Hepatocyte (in vitro differentiated cells): ENCODE results near the gene SLC22A7. TPM values are rescaled to one million over a fixed set of nuclear protein-coding genes. Genes with fewer than 3 reads are reported as not detected.

Experiments
- DNase-seq: peaks from one replicate; pipeline ENCODE4 v3.0.0-alpha.2; 2016; ENCODE audit warnings: low spot score
- H2AFZ ChIP-seq: fragments of 200-600 bp; sonication (generic); 2 replicates; pipeline ENCODE4 v1.6.0; 2016; ENCODE audit warnings: antibody characterized with exemption, mild to moderate bottlenecking
- H3K27ac ChIP-seq: fragments of 200-600 bp; sonication (generic); 2 replicates; pipeline ENCODE4 v1.5.1; 2016; ENCODE audit warnings: mild to moderate bottlenecking
- H3K27me3 ChIP-seq: fragments of 200-600 bp; sonication (generic); 2 replicates; pipeline ENCODE4 v1.6.1; 2016
- H3K36me3 ChIP-seq: fragments of 200-600 bp; sonication (generic); replicated peaks from 2 replicates; pipeline ENCODE4 v1.5.1; 2016; ENCODE audit warnings: low read depth; ENCODE audit not compliant: insufficient read depth
- H3K4me1 ChIP-seq: fragments of 200-600 bp; sonication (generic); 2 replicates; pipeline ENCODE4 v1.5.1; 2016; ENCODE audit warnings: mild to moderate bottlenecking, moderate library complexity; ENCODE audit not compliant: insufficient read depth
- H3K4me2 ChIP-seq: fragments of 200-600 bp; sonication (generic); 2 replicates; pipeline ENCODE4 v1.6.0; 2016
- H3K4me3 ChIP-seq: fragments of 200-600 bp; sonication (generic); 2 replicates; pipeline ENCODE4 v1.5.1; 2016; ENCODE audit warnings: mild to moderate bottlenecking
- H3K79me2 ChIP-seq: fragments of 200-600 bp; sonication (generic); 2 replicates; pipeline ENCODE4 v1.6.0; 2017; ENCODE audit warnings: mild to moderate bottlenecking
- H3K9me2 ChIP-seq: fragments of 200-600 bp; sonication (generic); replicated peaks from 2 replicates; pipeline ENCODE4 v1.6.0; 2017; ENCODE audit warnings: mild to moderate bottlenecking; ENCODE audit not compliant: insufficient read depth
- H3K9me3 ChIP-seq: fragments of 200-600 bp; sonication (generic); 2 replicates; pipeline ENCODE4 v1.5.1; 2016; ENCODE audit warnings: low read depth, mild to moderate bottlenecking
- H4K20me1 ChIP-seq: fragments of 200-600 bp; sonication (generic); 2 replicates; pipeline ENCODE4 v1.6.0; 2016; ENCODE audit warnings: mild to moderate bottlenecking; ENCODE audit not compliant: insufficient read depth, poor library complexity, severe bottlenecking
- CTCF ChIP-seq: fragments of 200-600 bp; sonication (generic); IDR thresholded peaks from 2 replicates; pipeline ENCODE4 v1.5.1; 2016; ENCODE audit warnings: antibody characterized with exemption, mild to moderate bottlenecking; ENCODE audit not compliant: poor library complexity
- EZH2 ChIP-seq: fragments of 200-600 bp; sonication (generic); IDR thresholded peaks from 2 replicates; pipeline ENCODE4 v1.6.1; 2016; ENCODE audit warnings: antibody characterized with exemption, mild to moderate bottlenecking, borderline replicate concordance
- EZH2phosphoT487 ChIP-seq: fragments of 200-600 bp; sonication (generic); IDR thresholded peaks from one replicate; pipeline ENCODE4 v1.6.1; 2018; ENCODE audit warnings: antibody characterized with exemption, mild to moderate bottlenecking, low read depth, moderate library complexity; ENCODE audit not compliant: unreplicated experiment, severe bottlenecking
- WGBS: methylation state at CpG from one replicate; pipeline ENCODE4 v1.1.6; 2016; ENCODE audit warnings: low lambda C conversion rate; ENCODE audit errors: missing lambda C conversion rate; 5-methylcytosine and 5-hydroxymethylcytosine counted together
- polyA plus RNA-seq: library from polyadenylated mRNA; unstranded; fragments of >200 nt; fragmentation: Nextera tagmentation; extraction: Ambion mirVana; gene quantifications from 2 replicates; pipeline ENCODE4 v1.2.1, GENCODE V29; 2016
- total RNA-seq: library from RNA; depleted of rRNA; stranded (reverse); fragments of >200 nt; gene quantifications from 2 replicates; pipeline ENCODE4 v1.2.3, GENCODE V29; 2014

The SLC22A7 gene
- total and polyA plus RNA-seq, 2 experiments from 2014 or later, result 31.5 to 40.1 TPM

GRCh38 chr6:43298565-43299337 is 691 bp downstream of the SLC22A7 start:
- 78% methylated on average over 12 of the region's 12 CpGs for WGBS
- Histone ChIP-seq H3K9me3 (no peaks in the 10 kb centered on the region), H3K4me2 (no peak overlapping the region), H3K79me2 (no peaks in the 10 kb centered on the region), H4K20me1 (no peaks in the 10 kb centered on the region), H2AFZ (no peak overlapping the region), H3K4me1 (no peaks in the 10 kb centered on the region), H3K4me3 (no peak overlapping the region), H3K27ac (no peak overlapping the region), H3K9me2 (no peaks in the 10 kb centered on the region), H3K36me3 (no peaks in the 10 kb centered on the region), H3K27me3 (no peaks in the 10 kb centered on the region)
- no peak for DNase-seq
- no peak for TF ChIP-seq CTCF
- TF ChIP-seq EZH2, result no peak

GRCh38 chr6:43299338-43300293 is 1.6 kb downstream of the SLC22A7 start:
- H3K4me1 ChIP-seq, result no peaks in the 10 kb centered on the region
- no peaks in the 10 kb centered on the region for H3K27me3 ChIP-seq

GRCh38 chr6:43301081-43301870 is 3.2 kb downstream of the SLC22A7 start:
- H3K79me2 ChIP-seq, result no peaks in the 10 kb centered on the region
- H2AFZ ChIP-seq, result no peak overlapping the region
- H3K4me3 ChIP-seq, result no peak overlapping the region
- H3K36me3 ChIP-seq, result no peaks in the 10 kb centered on the region
- no peak for DNase-seq
- no peaks in the 10 kb centered on the region for H3K27me3 ChIP-seq
- H4K20me1 ChIP-seq, result no peaks in the 10 kb centered on the region
- H3K9me3 ChIP-seq, result no peaks in the 10 kb centered on the region
- WGBS, result 91% methylated on average over 15 of the region's 15 CpGs
- no peak overlapping the region for H3K4me2 ChIP-seq
- H3K27ac ChIP-seq, result no peak overlapping the region
- no peaks in the 10 kb centered on the region for H3K9me2 ChIP-seq
- TF ChIP-seq EZH2phosphoT487 (no peak), CTCF (no peak), EZH2 (no peak)
- no peaks in the 10 kb centered on the region for H3K4me1 ChIP-seq

More at GRCh38 chr6:43299338-43300293, 1.6 kb downstream of the SLC22A7 start:
- Histone ChIP-seq H3K36me3 (no peaks in the 10 kb centered on the region), H2AFZ (no peak overlapping the region), H4K20me1 (no peaks in the 10 kb centered on the region), H3K9me3 (no peaks in the 10 kb centered on the region), H3K4me3 (no peak overlapping the region), H3K27ac (no peak overlapping the region), H3K9me2 (no peaks in the 10 kb centered on the region), H3K79me2 (no peaks in the 10 kb centered on the region), H3K4me2 (no peak overlapping the region)
- WGBS, result 85% methylated on average over 18 of the region's 18 CpGs
- TF ChIP-seq EZH2phosphoT487, result no peak
- no peak for DNase-seq
